Kidney (tissue), 14 donors: ENCODE measurements around the gene MYL12A. TPM values are rescaled to one million over a fixed set of nuclear protein-coding genes. Genes with fewer than 3 reads are reported as not detected.

Source experiments
- DNase-seq, 5 donors: peaks; one replicate each; pipeline ENCODE4 v3.0.0-alpha.2; 2013 to 2020
- FAIRE-seq: peaks from 2 replicates; lab custom pipeline; 2012; peaks lifted over from hg19 to GRCh38; lab: Jason Lieb, UNC
- H3K27ac ChIP-seq, 2 donors: one replicate each; pipeline ENCODE4 v1.7.0; 2013; ENCODE audit warnings: low read depth in 2 of 2, low read length in 2 of 2, inconsistent platforms in 1 of 2
- H3K27me3 ChIP-seq: one replicate; pipeline ENCODE4 v1.7.1; 2013; ENCODE audit warnings: low read length, inconsistent platforms; ENCODE audit not compliant: control insufficient read depth, insufficient read depth
- H3K36me3 ChIP-seq, 3 donors: one replicate each; pipeline versions ENCODE4 v1.7.0 to v1.7.1; 2013; ENCODE audit warnings: low read length in 3 of 3, control low read depth in 1 of 3, inconsistent platforms in 1 of 3; ENCODE audit not compliant: insufficient read depth in 3 of 3, control insufficient read depth in 2 of 3
- H3K4me1 ChIP-seq, 3 donors: one replicate each; pipeline versions ENCODE4 v1.7.0 to v1.7.1; 2013; ENCODE audit warnings: low read length in 3 of 3, inconsistent platforms in 1 of 3, low read depth in 1 of 3; ENCODE audit not compliant: control insufficient read depth in 2 of 3, insufficient read depth in 2 of 3
- H3K4me3 ChIP-seq, 3 donors: one replicate each; pipeline versions ENCODE4 v1.7.0 to v1.8.1; 2013; ENCODE audit warnings: low read length in 3 of 3, control low read depth in 1 of 3, inconsistent platforms in 1 of 3
- H3K9ac ChIP-seq, 3 donors: one replicate each; pipeline versions ENCODE4 v1.7.0 to v1.7.1; 2013; ENCODE audit warnings: low read length in 3 of 3, control low read depth in 1 of 3, inconsistent platforms in 1 of 3
- H3K9me3 ChIP-seq, 3 donors: one replicate each; pipeline versions ENCODE4 v1.7.0 to v1.7.1; 2013; ENCODE audit warnings: low read length in 3 of 3, control low read depth in 1 of 3, inconsistent platforms in 1 of 3; ENCODE audit not compliant: control insufficient read depth in 2 of 3, insufficient read depth in 1 of 3
- intact Hi-C: fragments of 100-400 bp; cut with DNase I; formaldehyde crosslinking; loops from one replicate; pipeline ENCODE4 v1.11.1; 2022
- polyA plus RNA-seq: library from polyadenylated mRNA; stranded (reverse); fragments of 350-450 nt; fragmentation: Illumina TruSeq; extraction: RNeasy Lipid Tissue Mini Kit (QIAGEN cat#74804); gene quantifications from one replicate; pipeline ENCODE4 v1.2.3, GENCODE V29; 2014; ENCODE audit warnings: low read depth, low replicate concordance; ENCODE audit not compliant: insufficient read depth
- total RNA-seq: library from RNA; stranded (reverse); fragmentation: NEBNext Ultra II Directional; extraction: Animal tissue kit (Norgen Biotek cat#: 25700); gene quantifications from one replicate; pipeline ENCODE4 v1.2.1, GENCODE V29; 2021
- TF ChIP-seq, protein P1 (sequence below): IDR thresholded peaks from 3 replicates; pipeline ENCODE4 v1.5.1; 2012; ENCODE audit warnings: mild to moderate bottlenecking, moderate library complexity, borderline replicate concordance; ENCODE audit not compliant: insufficient read depth; ENCODE audit errors: extremely low read depth
- donor health status: control.
- donor health status: control.
- donor health status: control.
- donor health status: control.
- donor health status: control.
- donor health status: DM: yes; HTN: yes; CAD: no.
- donor health status: Normal renal cell carcinoma (clear cell type).

Gene MYL12A
- total and polyA plus RNA-seq, 2 donors from 2014 or later = 442 to 450 TPM

- Histone ChIP-seq H3K4me1 (no peaks in the 10 kb centered on the region), H3K36me3 (no peaks in the 10 kb centered on the region), H3K27ac (no peak overlapping the region), H3K9me3 (no peaks in the 10 kb centered on the region), H3K27me3 (no peaks in the 10 kb centered on the region), H3K9ac (no peak overlapping the region), H3K4me3 (no peak overlapping the region)
- DNase-seq = no peak
- no peak for FAIRE-seq
- TF ChIP-seq, protein P1, sequence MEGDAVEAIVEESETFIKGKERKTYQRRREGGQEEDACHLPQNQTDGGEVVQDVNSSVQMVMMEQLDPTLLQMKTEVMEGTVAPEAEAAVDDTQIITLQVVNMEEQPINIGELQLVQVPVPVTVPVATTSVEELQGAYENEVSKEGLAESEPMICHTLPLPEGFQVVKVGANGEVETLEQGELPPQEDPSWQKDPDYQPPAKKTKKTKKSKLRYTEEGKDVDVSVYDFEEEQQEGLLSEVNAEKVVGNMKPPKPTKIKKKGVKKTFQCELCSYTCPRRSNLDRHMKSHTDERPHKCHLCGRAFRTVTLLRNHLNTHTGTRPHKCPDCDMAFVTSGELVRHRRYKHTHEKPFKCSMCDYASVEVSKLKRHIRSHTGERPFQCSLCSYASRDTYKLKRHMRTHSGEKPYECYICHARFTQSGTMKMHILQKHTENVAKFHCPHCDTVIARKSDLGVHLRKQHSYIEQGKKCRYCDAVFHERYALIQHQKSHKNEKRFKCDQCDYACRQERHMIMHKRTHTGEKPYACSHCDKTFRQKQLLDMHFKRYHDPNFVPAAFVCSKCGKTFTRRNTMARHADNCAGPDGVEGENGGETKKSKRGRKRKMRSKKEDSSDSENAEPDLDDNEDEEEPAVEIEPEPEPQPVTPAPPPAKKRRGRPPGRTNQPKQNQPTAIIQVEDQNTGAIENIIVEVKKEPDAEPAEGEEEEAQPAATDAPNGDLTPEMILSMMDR = no peak
- intact Hi-C loops = no loop called here
These were observed 57.8 kb downstream of the MYL12A start for GRCh38 chr18:3305354-3305762.

Other genes starting within 250 kb of the MYL12A start
- 52.3 TPM for gene LPIN2, start 234.7 kb upstream of the MYL12A start, total RNA-seq
- 14.3 TPM for gene LPIN2, start 234.7 kb upstream of the MYL12A start, polyA plus RNA-seq
- 6.8 TPM for gene MYOM1, start 27.8 kb upstream of the MYL12A start, total RNA-seq
- 2.1 TPM for gene MYOM1, start 27.8 kb upstream of the MYL12A start, polyA plus RNA-seq
- gene MYL12B, start 14.3 kb downstream of the MYL12A start, total RNA-seq = 448 TPM
- gene MYL12B, start 14.3 kb downstream of the MYL12A start, polyA plus RNA-seq = 884 TPM
- 93.8 TPM for gene TGIF1, start 202.4 kb downstream of the MYL12A start, total RNA-seq
- gene TGIF1, start 202.4 kb downstream of the MYL12A start, polyA plus RNA-seq = 38.5 TPM